ENCODE data around the gene MARCHF4.

DNA sequence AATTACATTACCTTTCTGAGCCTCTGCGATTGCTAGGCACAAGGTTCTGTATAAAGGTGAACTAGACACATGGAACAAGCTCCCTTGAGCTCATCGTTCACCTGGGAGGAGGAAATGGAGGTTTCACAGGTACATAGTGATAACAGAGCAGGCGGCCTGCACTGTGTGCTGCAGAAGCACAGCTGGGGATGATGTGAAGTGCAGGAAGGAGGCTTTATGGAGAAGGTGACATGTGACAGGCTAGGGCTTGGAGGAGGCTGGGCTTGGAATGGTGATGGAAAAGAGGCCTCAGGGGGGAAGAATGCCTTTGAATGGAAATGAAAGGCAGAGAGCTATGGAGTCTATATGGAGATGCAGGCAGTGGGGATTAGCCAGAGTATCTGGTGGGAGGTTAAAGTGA, 22.9 kb downstream of the MARCHF4 start:
- TF ChIP-seq EZH2phosphoT487 (IDR thresholded peaks at IDR 0.05; ENCODE audit: unreplicated experiment) (no peak), STAT1 (IDR thresholded peaks at IDR 0.05; ENCODE audit: unreplicated experiment) (no peak), POLR2AphosphoS5 (IDR thresholded peaks at IDR 0.05; ENCODE audit: low read depth) (no peak), EZH2 (IDR thresholded peaks at IDR 0.05; ENCODE audit: low read depth, unreplicated experiment) (no peak), JUNB (IDR thresholded peaks at IDR 0.05; ENCODE audit: unreplicated experiment) (no peak), ZNF331 (CRISPR knock-in tag; IDR thresholded peaks at IDR 0.05; ENCODE audit: low read depth) (no peak), ZNF114 (CRISPR knock-in tag; IDR thresholded peaks at IDR 0.05) (no peak), NANOG (IDR thresholded peaks at IDR 0.05; ENCODE audit: borderline replicate concordance) (no peak), CREB1 (CRISPR knock-in tag; IDR thresholded peaks at IDR 0.05; ENCODE audit: low read depth) (no peak)
- TF ChIP-seq, protein P1, sequence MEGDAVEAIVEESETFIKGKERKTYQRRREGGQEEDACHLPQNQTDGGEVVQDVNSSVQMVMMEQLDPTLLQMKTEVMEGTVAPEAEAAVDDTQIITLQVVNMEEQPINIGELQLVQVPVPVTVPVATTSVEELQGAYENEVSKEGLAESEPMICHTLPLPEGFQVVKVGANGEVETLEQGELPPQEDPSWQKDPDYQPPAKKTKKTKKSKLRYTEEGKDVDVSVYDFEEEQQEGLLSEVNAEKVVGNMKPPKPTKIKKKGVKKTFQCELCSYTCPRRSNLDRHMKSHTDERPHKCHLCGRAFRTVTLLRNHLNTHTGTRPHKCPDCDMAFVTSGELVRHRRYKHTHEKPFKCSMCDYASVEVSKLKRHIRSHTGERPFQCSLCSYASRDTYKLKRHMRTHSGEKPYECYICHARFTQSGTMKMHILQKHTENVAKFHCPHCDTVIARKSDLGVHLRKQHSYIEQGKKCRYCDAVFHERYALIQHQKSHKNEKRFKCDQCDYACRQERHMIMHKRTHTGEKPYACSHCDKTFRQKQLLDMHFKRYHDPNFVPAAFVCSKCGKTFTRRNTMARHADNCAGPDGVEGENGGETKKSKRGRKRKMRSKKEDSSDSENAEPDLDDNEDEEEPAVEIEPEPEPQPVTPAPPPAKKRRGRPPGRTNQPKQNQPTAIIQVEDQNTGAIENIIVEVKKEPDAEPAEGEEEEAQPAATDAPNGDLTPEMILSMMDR (conservative IDR thresholded peaks at IDR 0.05; ENCODE audit: low read depth in 2 of 2) = no peak
- TF ChIP-seq, protein P2, sequence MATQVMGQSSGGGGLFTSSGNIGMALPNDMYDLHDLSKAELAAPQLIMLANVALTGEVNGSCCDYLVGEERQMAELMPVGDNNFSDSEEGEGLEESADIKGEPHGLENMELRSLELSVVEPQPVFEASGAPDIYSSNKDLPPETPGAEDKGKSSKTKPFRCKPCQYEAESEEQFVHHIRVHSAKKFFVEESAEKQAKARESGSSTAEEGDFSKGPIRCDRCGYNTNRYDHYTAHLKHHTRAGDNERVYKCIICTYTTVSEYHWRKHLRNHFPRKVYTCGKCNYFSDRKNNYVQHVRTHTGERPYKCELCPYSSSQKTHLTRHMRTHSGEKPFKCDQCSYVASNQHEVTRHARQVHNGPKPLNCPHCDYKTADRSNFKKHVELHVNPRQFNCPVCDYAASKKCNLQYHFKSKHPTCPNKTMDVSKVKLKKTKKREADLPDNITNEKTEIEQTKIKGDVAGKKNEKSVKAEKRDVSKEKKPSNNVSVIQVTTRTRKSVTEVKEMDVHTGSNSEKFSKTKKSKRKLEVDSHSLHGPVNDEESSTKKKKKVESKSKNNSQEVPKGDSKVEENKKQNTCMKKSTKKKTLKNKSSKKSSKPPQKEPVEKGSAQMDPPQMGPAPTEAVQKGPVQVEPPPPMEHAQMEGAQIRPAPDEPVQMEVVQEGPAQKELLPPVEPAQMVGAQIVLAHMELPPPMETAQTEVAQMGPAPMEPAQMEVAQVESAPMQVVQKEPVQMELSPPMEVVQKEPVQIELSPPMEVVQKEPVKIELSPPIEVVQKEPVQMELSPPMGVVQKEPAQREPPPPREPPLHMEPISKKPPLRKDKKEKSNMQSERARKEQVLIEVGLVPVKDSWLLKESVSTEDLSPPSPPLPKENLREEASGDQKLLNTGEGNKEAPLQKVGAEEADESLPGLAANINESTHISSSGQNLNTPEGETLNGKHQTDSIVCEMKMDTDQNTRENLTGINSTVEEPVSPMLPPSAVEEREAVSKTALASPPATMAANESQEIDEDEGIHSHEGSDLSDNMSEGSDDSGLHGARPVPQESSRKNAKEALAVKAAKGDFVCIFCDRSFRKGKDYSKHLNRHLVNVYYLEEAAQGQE (IDR thresholded peaks at IDR 0.05; ENCODE audit: unreplicated experiment) = no peak
- TF ChIP-seq, protein P3, sequence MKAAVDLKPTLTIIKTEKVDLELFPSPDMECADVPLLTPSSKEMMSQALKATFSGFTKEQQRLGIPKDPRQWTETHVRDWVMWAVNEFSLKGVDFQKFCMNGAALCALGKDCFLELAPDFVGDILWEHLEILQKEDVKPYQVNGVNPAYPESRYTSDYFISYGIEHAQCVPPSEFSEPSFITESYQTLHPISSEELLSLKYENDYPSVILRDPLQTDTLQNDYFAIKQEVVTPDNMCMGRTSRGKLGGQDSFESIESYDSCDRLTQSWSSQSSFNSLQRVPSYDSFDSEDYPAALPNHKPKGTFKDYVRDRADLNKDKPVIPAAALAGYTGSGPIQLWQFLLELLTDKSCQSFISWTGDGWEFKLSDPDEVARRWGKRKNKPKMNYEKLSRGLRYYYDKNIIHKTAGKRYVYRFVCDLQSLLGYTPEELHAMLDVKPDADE (IDR thresholded peaks at IDR 0.05) = no peak
